GM12891 (cell line): Measurements from ENCODE around the gene RWDD1.

Experiments used
- DNase-seq: peaks from one replicate; pipeline ENCODE4 v3.0.0; 2011; ENCODE audit warnings: low spot score; ENCODE audit not compliant: insufficient read length
- FAIRE-seq: peaks from 2 replicates; lab custom pipeline; 2011; peaks lifted over from hg19 to GRCh38; lab: Jason Lieb, UNC
- PAX5 ChIP-seq: IDR thresholded peaks from 2 replicates; pipeline ENCODE4 v1.6.1; 2011; ENCODE audit warnings: low read length, moderate library complexity, mild to moderate bottlenecking; ENCODE audit not compliant: insufficient read depth, severe bottlenecking
- POLR2A ChIP-seq: IDR thresholded peaks from 2 replicates; pipeline ENCODE4 v1.6.1; 2011; ENCODE audit warnings: low read depth, low read length, control low read depth
- POLR2AphosphoS5 ChIP-seq: IDR thresholded peaks from 2 replicates; pipeline ENCODE4 v1.6.1; 2011; ENCODE audit warnings: low read depth, low read length, control low read depth
- POU2F2 ChIP-seq: IDR thresholded peaks from 2 replicates; pipeline ENCODE4 v1.6.1; 2011; ENCODE audit warnings: low read depth, mild to moderate bottlenecking, control low read depth, low read length, moderate library complexity
- SPI1 ChIP-seq: IDR thresholded peaks from 2 replicates; pipeline ENCODE4 v1.6.1; 2011; ENCODE audit warnings: low read depth, low read length, control low read depth
- TAF1 ChIP-seq: IDR thresholded peaks from 2 replicates; pipeline ENCODE4 v1.6.1; 2011; ENCODE audit warnings: low read depth, low read length, control low read depth

The RWDD1 gene

GRCh38 chr6:116556814-116557415, 14.4 kb upstream of the RWDD1 start:
- TF ChIP-seq SPI1: no peak
- TF ChIP-seq POLR2AphosphoS5: no peak
- TF ChIP-seq PAX5: no peak
- no peak for FAIRE-seq
- DNase-seq: no peak

GRCh38 chr6:116557893-116558292, 13.4 kb upstream of the RWDD1 start:
- TF ChIP-seq SPI1: no peak
- TF ChIP-seq TAF1: no peak
- no peak for TF ChIP-seq PAX5
- no peak for TF ChIP-seq POLR2AphosphoS5
- TF ChIP-seq POLR2A: no peak
- TF ChIP-seq POU2F2: no peak
- DNase-seq: no peak
- no peak for FAIRE-seq

- DNase-seq: no peak
- no peak for FAIRE-seq
- no peak for TF ChIP-seq TAF1
- no peak for TF ChIP-seq POU2F2
- TF ChIP-seq POLR2AphosphoS5: no peak
- no peak for TF ChIP-seq SPI1
- no peak for TF ChIP-seq PAX5
- TF ChIP-seq POLR2A: no peak
Measured at GRCh38 chr6:116560130-116560529, 11.2 kb upstream of the RWDD1 start.

- DNase-seq (no peak), FAIRE-seq (peak; percentile 80)
- no peak for TF ChIP-seq PAX5
- no peak for TF ChIP-seq POLR2AphosphoS5
- no peak for TF ChIP-seq SPI1
- no peak for TF ChIP-seq POLR2A
- no peak for TF ChIP-seq POU2F2
- no peak for TF ChIP-seq TAF1
Measured at GRCh38 chr6:116561377-116562018, 9.8 kb upstream of the RWDD1 start.

GRCh38 chr6:116562019-116562403, 9.3 kb upstream of the RWDD1 start:
- DNase-seq (no peak), FAIRE-seq (no peak)
- no peak for TF ChIP-seq TAF1
- TF ChIP-seq POLR2AphosphoS5: no peak
- TF ChIP-seq POLR2A: no peak
- TF ChIP-seq SPI1: no peak
- no peak for TF ChIP-seq POU2F2
- no peak for TF ChIP-seq PAX5

- DNase-seq: no peak
- FAIRE-seq: no peak
- TF ChIP-seq SPI1 (no peak), PAX5 (no peak), POLR2AphosphoS5 (no peak), TAF1 (no peak), POU2F2 (no peak), POLR2A (no peak)
Measured at GRCh38 chr6:116562614-116563013, 8.7 kb upstream of the RWDD1 start.

GRCh38 chr6:116563830-116564229, 7.5 kb upstream of the RWDD1 start:
- TF ChIP-seq POLR2A: no peak
- no peak for TF ChIP-seq SPI1
- no peak for DNase-seq
- no peak for FAIRE-seq

GRCh38 chr6:116564311-116564710, 7.0 kb upstream of the RWDD1 start:
- FAIRE-seq: no peak
- no peak for TF ChIP-seq POLR2AphosphoS5
- no peak for TF ChIP-seq POLR2A
- TF ChIP-seq TAF1: no peak
- TF ChIP-seq PAX5: no peak
- no peak for TF ChIP-seq POU2F2
- no peak for TF ChIP-seq SPI1
- no peak for DNase-seq

- FAIRE-seq: peak; percentile 67
- DNase-seq: no peak
- TF ChIP-seq SPI1: no peak
- no peak for TF ChIP-seq POLR2A
- TF ChIP-seq TAF1: no peak
- no peak for TF ChIP-seq PAX5
- TF ChIP-seq POLR2AphosphoS5: no peak
- TF ChIP-seq POU2F2: no peak
Measured at GRCh38 chr6:116564921-116565872, 6.1 kb upstream of the RWDD1 start.
